NB4 (cell line): Measurements from ENCODE around the gene SERTM1.

Experiments used
- DNase-seq: peaks from one replicate; pipeline ENCODE4 v3.0.0; 2010; ENCODE audit warnings: low read depth
- H3K4me3 ChIP-seq: one replicate; pipeline ENCODE4 v1.5.1; 2011; ENCODE audit warnings: mild to moderate bottlenecking, low read depth, low read length, moderate library complexity
- MAX ChIP-seq: IDR thresholded peaks from 2 replicates; pipeline ENCODE4 v1.6.1; 2011; ENCODE audit warnings: low read depth, low read length
- MYC ChIP-seq: IDR thresholded peaks from 2 replicates; pipeline ENCODE4 v1.6.1; 2011; ENCODE audit warnings: low read depth, low read length
- POLR2A ChIP-seq: IDR thresholded peaks from 2 replicates; pipeline ENCODE4 v1.6.1; 2011; ENCODE audit warnings: mild to moderate bottlenecking; ENCODE audit not compliant: insufficient read length; ENCODE audit errors: extremely low read depth
- TF ChIP-seq, protein P1 (sequence below): IDR thresholded peaks from one replicate; pipeline ENCODE4 v1.5.1; 2012; ENCODE audit warnings: low read depth, low read length

Gene SERTM1

DNA sequence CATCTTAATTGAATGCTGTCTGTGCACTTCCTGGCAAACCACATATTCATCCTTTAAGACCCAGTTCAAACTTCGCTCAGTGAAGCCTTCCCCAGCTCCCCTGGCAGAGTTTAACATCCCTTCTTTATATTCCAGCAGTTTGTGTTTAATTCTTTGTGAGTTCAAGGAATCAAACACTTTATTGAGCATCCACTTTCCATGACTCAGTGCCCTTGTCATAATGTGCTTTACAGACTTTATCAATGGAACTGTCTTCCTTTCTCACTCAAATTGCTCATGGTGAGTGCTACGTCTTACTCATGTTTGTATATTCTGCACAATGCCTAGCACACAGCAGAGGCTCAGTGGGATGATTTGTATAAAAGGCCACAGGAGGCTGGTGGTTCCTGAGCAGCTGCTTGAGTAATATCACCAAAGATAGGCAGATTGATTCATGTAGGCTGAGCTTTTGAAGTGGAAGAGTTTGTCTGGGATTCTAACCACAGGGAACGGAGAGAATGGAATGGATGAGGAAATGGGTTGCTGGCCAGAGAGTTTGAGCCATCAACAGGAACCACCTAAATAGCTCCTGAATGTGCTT, 44.2 kb downstream of the SERTM1 start:
- no peak overlapping the region for H3K4me3 ChIP-seq
- DNase-seq, result no peak
- TF ChIP-seq MAX, result no peak
- no peak for TF ChIP-seq POLR2A
- no peak for TF ChIP-seq MYC
- TF ChIP-seq, protein P1, sequence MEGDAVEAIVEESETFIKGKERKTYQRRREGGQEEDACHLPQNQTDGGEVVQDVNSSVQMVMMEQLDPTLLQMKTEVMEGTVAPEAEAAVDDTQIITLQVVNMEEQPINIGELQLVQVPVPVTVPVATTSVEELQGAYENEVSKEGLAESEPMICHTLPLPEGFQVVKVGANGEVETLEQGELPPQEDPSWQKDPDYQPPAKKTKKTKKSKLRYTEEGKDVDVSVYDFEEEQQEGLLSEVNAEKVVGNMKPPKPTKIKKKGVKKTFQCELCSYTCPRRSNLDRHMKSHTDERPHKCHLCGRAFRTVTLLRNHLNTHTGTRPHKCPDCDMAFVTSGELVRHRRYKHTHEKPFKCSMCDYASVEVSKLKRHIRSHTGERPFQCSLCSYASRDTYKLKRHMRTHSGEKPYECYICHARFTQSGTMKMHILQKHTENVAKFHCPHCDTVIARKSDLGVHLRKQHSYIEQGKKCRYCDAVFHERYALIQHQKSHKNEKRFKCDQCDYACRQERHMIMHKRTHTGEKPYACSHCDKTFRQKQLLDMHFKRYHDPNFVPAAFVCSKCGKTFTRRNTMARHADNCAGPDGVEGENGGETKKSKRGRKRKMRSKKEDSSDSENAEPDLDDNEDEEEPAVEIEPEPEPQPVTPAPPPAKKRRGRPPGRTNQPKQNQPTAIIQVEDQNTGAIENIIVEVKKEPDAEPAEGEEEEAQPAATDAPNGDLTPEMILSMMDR, result no peak

GRCh38 chr13:36718686-36719085, 44.9 kb downstream of the SERTM1 start:
- TF ChIP-seq POLR2A, result no peak
- TF ChIP-seq MYC, result no peak
- TF ChIP-seq, protein P1, result no peak
- TF ChIP-seq MAX, result no peak
- no peak for DNase-seq

DNA sequence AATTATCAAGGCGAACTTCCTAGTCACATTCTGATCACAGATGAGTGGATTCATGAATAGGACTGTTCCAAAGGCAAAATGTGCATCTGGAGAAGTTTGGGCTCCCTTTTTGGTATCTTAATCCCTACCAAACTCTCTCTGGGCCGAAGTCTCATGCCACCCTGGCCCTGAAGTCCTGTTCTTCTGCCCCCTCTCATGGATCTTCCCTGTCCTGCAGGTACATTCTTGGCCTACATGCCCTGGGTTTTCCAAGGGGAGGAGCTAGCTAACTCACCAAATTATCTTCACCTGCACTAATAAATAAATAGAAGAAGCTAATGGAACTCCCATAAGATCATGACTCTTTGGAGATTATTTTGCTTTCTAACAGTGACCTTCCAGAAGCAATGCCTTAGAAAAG, 50.3 kb downstream of the SERTM1 start:
- no peak overlapping the region for H3K4me3 ChIP-seq
- DNase-seq, result no peak
- TF ChIP-seq POLR2A, result no peak
- no peak for TF ChIP-seq MAX

More at GRCh38 chr13:36718686-36719085, 44.9 kb downstream of the SERTM1 start:
- no peak overlapping the region for H3K4me3 ChIP-seq

- DNase-seq, result no peak
- TF ChIP-seq, protein P1, result no peak
- TF ChIP-seq POLR2A (no peak), MYC (no peak), MAX (no peak)
- H3K4me3 ChIP-seq, result no peak overlapping the region
These were observed 52.1 kb downstream of the SERTM1 start for GRCh38 chr13:36725936-36726335.

- no peak overlapping the region for H3K4me3 ChIP-seq
- no peak for TF ChIP-seq MYC
- no peak for TF ChIP-seq POLR2A
- TF ChIP-seq, protein P1, result no peak
- no peak for TF ChIP-seq MAX
- DNase-seq, result no peak
These were observed 54.2 kb downstream of the SERTM1 start for GRCh38 chr13:36728006-36728405.

- DNase-seq, result peak; percentile 71
- TF ChIP-seq, protein P1, result peak; percentile 55
- no peak for TF ChIP-seq POLR2A
- TF ChIP-seq MAX, result no peak
- no peak for TF ChIP-seq MYC
- no peak overlapping the region for H3K4me3 ChIP-seq
These were observed 62.4 kb downstream of the SERTM1 start for GRCh38 chr13:36736119-36736726.
